Endothelial cell of umbilical vein (primary cell): ENCODE results near the gene NPS.

Experiments used
- EZH2 ChIP-seq: IDR thresholded peaks from 2 replicates; pipeline ENCODE4 v1.6.1; 2012; ENCODE audit warnings: borderline replicate concordance, low read depth, mild to moderate bottlenecking, moderate library complexity, low read length, inconsistent platforms; ENCODE audit not compliant: severe bottlenecking
- FOS ChIP-seq: IDR thresholded peaks from 2 replicates; pipeline ENCODE4 v1.6.1; 2011; ENCODE audit warnings: mild to moderate bottlenecking, low read length, moderate library complexity, borderline replicate concordance; ENCODE audit not compliant: insufficient read depth
- JUN ChIP-seq: IDR thresholded peaks from 2 replicates; pipeline ENCODE4 v1.6.1; 2011; ENCODE audit warnings: borderline replicate concordance, low read depth; ENCODE audit not compliant: insufficient read length, insufficient read depth
- MYC ChIP-seq: IDR thresholded peaks from one replicate; pipeline ENCODE4 v1.6.1; 2011; ENCODE audit warnings: mild to moderate bottlenecking, low read depth, low read length
- POLR2A ChIP-seq: IDR thresholded peaks from 2 replicates; pipeline ENCODE4 v1.6.1; 2012; ENCODE audit warnings: low read depth, mild to moderate bottlenecking, control low read depth, low read length
- POLR2AphosphoS5 ChIP-seq: IDR thresholded peaks from 2 replicates; pipeline ENCODE4 v1.6.1; 2012; ENCODE audit warnings: low read depth, mild to moderate bottlenecking, control low read depth, low read length, moderate library complexity; ENCODE audit not compliant: insufficient read depth
- TF ChIP-seq, protein P1 (sequence below): IDR thresholded peaks from 2 replicates; pipeline ENCODE4 v1.6.1; 2011; ENCODE audit not compliant: insufficient read depth, insufficient read length
- TF ChIP-seq, protein P2 (sequence below), 2 donors: IDR thresholded peaks; 1 replicate in 1 of 2; 2 replicates in 1 of 2; pipeline ENCODE4 v1.5.1; 2011; ENCODE audit warnings: low read length in 2 of 2, mild to moderate bottlenecking in 2 of 2, moderate library complexity in 2 of 2, control low read depth in 1 of 2, inconsistent platforms in 1 of 2, low read depth in 1 of 2; ENCODE audit not compliant: insufficient read depth in 1 of 2; ENCODE audit errors: extremely low read depth in 1 of 2

DNA sequence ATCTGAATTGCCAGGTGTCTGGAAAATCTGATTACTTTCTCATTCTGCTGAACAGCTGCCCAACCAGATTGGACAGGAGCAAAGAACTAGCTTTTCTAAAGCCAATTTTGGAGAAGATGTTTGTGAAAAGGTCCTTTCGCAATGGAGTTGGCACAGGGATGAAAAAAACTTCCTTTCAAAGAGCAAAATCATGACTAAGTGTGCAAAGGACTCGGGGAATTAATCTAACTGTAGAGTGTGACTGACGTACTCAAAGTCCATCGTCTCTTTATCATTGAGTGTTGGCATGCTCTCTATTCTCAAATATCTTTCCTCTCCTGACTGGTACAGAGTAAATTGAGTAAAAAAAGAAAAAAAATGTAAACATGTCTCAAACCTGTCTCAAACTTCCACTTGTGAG, 3.3 kb downstream of the NPS start:
- TF ChIP-seq, protein P1, sequence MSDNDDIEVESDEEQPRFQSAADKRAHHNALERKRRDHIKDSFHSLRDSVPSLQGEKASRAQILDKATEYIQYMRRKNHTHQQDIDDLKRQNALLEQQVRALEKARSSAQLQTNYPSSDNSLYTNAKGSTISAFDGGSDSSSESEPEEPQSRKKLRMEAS = no peak
- no peak for TF ChIP-seq POLR2AphosphoS5
- no peak for TF ChIP-seq FOS
- TF ChIP-seq EZH2 = no peak
- TF ChIP-seq, protein P2, sequence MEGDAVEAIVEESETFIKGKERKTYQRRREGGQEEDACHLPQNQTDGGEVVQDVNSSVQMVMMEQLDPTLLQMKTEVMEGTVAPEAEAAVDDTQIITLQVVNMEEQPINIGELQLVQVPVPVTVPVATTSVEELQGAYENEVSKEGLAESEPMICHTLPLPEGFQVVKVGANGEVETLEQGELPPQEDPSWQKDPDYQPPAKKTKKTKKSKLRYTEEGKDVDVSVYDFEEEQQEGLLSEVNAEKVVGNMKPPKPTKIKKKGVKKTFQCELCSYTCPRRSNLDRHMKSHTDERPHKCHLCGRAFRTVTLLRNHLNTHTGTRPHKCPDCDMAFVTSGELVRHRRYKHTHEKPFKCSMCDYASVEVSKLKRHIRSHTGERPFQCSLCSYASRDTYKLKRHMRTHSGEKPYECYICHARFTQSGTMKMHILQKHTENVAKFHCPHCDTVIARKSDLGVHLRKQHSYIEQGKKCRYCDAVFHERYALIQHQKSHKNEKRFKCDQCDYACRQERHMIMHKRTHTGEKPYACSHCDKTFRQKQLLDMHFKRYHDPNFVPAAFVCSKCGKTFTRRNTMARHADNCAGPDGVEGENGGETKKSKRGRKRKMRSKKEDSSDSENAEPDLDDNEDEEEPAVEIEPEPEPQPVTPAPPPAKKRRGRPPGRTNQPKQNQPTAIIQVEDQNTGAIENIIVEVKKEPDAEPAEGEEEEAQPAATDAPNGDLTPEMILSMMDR (IDR thresholded peaks at IDR 0.05; ENCODE audit: extremely low read depth in 1 of 2, insufficient read depth in 1 of 2, low read depth in 1 of 2, low read length in 2 of 2) = no peak
- TF ChIP-seq POLR2A = no peak
- TF ChIP-seq MYC = no peak
- TF ChIP-seq JUN = no peak
